Naive thymus-derived CD4-positive, alpha-beta T cell (primary cell): Measurements from ENCODE around the gene DEPDC5. TPM values are rescaled to one million over a fixed set of nuclear protein-coding genes. Genes with fewer than 3 reads are reported as not detected.

ENCODE experiments used
- ATAC-seq: fragments of 150-1000 bp; cut with Tn5 transposase; 2 replicates; pipeline ENCODE4 v1.10.0; 2021; ENCODE audit warnings: mild to moderate bottlenecking, moderate library complexity
- CTCF ChIA-PET: fragments of 350-600 bp; sonication (Branson Sonifier 250); formaldehyde crosslinking; loops from one replicate; lab custom pipeline; 2021; ENCODE audit warnings: antibody characterized with exemption; lab: Charles Lee
- POLR2A ChIA-PET: fragments of 350-600 bp; sonication (Branson Sonifier 250); formaldehyde crosslinking; loops from one replicate; lab custom pipeline; 2021; ENCODE audit warnings: antibody characterized with exemption, inconsistent platforms; lab: Charles Lee
- DNase-seq, 9 donors: peaks; one replicate each; pipeline versions ENCODE4 v3.0.0 to v3.0.0-alpha.2; 2020 to 2022; ENCODE audit warnings: mixed read lengths in 1 of 9
- H3K27ac ChIP-seq: one replicate; pipeline ENCODE4 v1.7.0; 2013; ENCODE audit warnings: mild to moderate bottlenecking, low read depth, low read length, moderate library complexity
- H3K27me3 ChIP-seq, 2 donors: one replicate each; pipeline ENCODE4 v1.7.0; 2013; ENCODE audit warnings: low read length in 2 of 2, mild to moderate bottlenecking in 2 of 2, moderate library complexity in 2 of 2; ENCODE audit not compliant: control insufficient read depth in 2 of 2, insufficient read depth in 2 of 2
- H3K36me3 ChIP-seq, 3 experiments: 1 replicate in 2 of 3; 2 replicates in 1 of 3; pipeline ENCODE4 v1.7.0; 2013; ENCODE audit warnings: low read length in 3 of 3, mild to moderate bottlenecking in 3 of 3, moderate library complexity in 1 of 3; ENCODE audit not compliant: insufficient read depth in 3 of 3, control insufficient read depth in 2 of 3
- H3K4me1 ChIP-seq, 2 donors: one replicate each; pipeline ENCODE4 v1.7.0; 2013; ENCODE audit warnings: low read length in 2 of 2, mild to moderate bottlenecking in 2 of 2, moderate library complexity in 1 of 2; ENCODE audit not compliant: control insufficient read depth in 2 of 2, insufficient read depth in 2 of 2
- H3K4me3 ChIP-seq: 2 replicates; pipeline ENCODE4 v1.7.0; 2013; ENCODE audit warnings: mild to moderate bottlenecking, low read length
- H3K9me3 ChIP-seq, 3 experiments: 1 replicate in 2 of 3; 2 replicates in 1 of 3; pipeline ENCODE4 v1.7.0; 2013; ENCODE audit warnings: low read length in 3 of 3; ENCODE audit not compliant: control insufficient read depth in 2 of 3
- H3K27ac Mint-ChIP-seq, 9 donors: one replicate each; pipeline ENCODE4 v1.8.0; 2020 to 2022; ENCODE audit warnings: mixed read lengths in 9 of 9, mild to moderate bottlenecking in 8 of 9, moderate library complexity in 5 of 9, inconsistent platforms in 2 of 9
- H3K27me3 Mint-ChIP-seq, 5 donors: one replicate each; pipeline ENCODE4 v1.8.0; 2021 to 2022; ENCODE audit warnings: mixed read lengths in 5 of 5, mild to moderate bottlenecking in 1 of 5
- H3K36me3 Mint-ChIP-seq, 5 donors: one replicate each; pipeline ENCODE4 v1.8.0; 2020 to 2022; ENCODE audit warnings: mixed read lengths in 5 of 5, mild to moderate bottlenecking in 3 of 5, inconsistent platforms in 1 of 5
- H3K4me1 Mint-ChIP-seq, 7 donors: one replicate each; pipeline ENCODE4 v1.8.0; 2020 to 2022; ENCODE audit warnings: mixed read lengths in 7 of 7, mild to moderate bottlenecking in 3 of 7, inconsistent platforms in 1 of 7
- H3K4me3 Mint-ChIP-seq, 10 donors: one replicate each; pipeline ENCODE4 v1.8.0; 2020 to 2022; ENCODE audit warnings: mild to moderate bottlenecking in 10 of 10, mixed read lengths in 10 of 10, moderate library complexity in 6 of 10, inconsistent platforms in 2 of 10
- H3K9me3 Mint-ChIP-seq, 11 donors: one replicate each; pipeline ENCODE4 v1.8.0; 2020 to 2022; ENCODE audit warnings: mixed read lengths in 11 of 11, mild to moderate bottlenecking in 4 of 11, inconsistent platforms in 1 of 11, moderate library complexity in 1 of 11
- intact Hi-C, 2 donors: fragments of 100-400 bp; cut with micrococcal nuclease; formaldehyde crosslinking; loops; one replicate each; pipeline ENCODE4 v1.15.1; 2023
- polyA plus RNA-seq, 2 donors: library from polyadenylated mRNA; unstranded; fragments of 300-500 nt; fragmentation: Illumina TruSeq; gene quantifications; one replicate each; pipeline ENCODE4 v1.2.3, GENCODE V29; 2021
- total RNA-seq, 6 experiments: library from RNA in 5 of 6; stranded (reverse) in 5 of 6; gene quantifications; 1 replicate in 5 of 6; 2 replicates in 1 of 6; pipeline ENCODE4 v1.2.3 and lab custom pipeline; 2021 to 2026

Gene DEPDC5
- total and polyA plus RNA-seq, 7 experiments from 2014 or later, result 5.7 to 54.1 (median 43.8) TPM

DNA sequence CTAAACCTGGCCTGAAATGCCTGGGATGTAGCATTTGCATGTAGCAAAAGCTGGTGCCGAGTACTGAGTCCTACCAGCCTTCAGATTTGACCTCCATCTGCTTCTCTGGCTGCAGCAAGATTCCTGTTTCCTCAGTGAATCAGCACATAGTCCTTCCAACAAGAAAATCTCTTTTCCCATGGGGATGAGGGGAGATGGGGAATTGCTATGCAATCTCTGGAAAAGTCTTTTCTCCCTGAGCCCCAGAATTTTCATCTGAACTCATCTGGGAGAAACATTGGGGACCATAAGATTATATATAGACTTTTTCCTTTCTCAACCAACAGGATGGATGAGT is 158.6 kb downstream of the DEPDC5 start:
- Histone ChIP-seq H3K27me3 (no peaks in the 10 kb centered on the region), H3K4me3 (no peak overlapping the region), H3K27ac (no peak overlapping the region), H3K9me3 (no peaks in the 10 kb centered on the region), H3K4me1 (no peaks in the 10 kb centered on the region), H3K36me3 (no peaks in the 10 kb centered on the region)
- DNase-seq (no peak), ATAC-seq (no peak)
- POLR2A ChIA-PET, result no interaction called here
- Mint-ChIP-seq H3K27me3 (no peaks in the 10 kb centered on the region), H3K36me3 (peaks cover 0 to 13% (median 9%) of the 10 kb centered on the region in 5 donors), H3K27ac (no peak overlapping the region), H3K9me3 (no peaks in the 10 kb centered on the region), H3K4me1 (peaks cover 0 to 7% (median 0%) of the 10 kb centered on the region in 7 donors), H3K4me3 (no peak overlapping the region)
- intact Hi-C loops, result loop anchor here in 1 of 2 donors (5.0 kb wide), 1 partner anchor 35 kb away; no protein-coding TSS in a partner anchor
- CTCF ChIA-PET, result no interaction called here

DNA sequence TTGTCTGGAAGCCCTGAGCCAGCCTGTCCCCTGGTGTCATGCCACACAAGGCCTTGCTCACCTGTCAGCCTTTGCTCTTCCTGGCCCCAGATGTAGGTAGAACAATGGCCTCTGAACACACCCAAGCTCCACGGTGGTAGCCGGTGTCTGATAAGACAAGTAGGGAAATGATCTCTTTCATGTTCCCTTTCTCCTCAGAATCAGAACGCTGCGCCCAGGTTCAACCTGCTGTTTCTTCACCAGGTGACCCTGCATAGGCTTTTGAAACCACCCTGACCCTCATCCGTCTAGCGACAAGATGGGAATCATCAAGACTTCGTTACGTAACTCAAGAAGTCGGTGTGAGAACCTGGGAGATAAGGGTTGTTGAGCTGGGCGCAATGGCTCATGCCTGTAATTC is 161.8 kb downstream of the DEPDC5 start:
- H3K4me1 ChIP-seq, result no peaks in the 10 kb centered on the region
- Mint-ChIP-seq H3K27me3 (no peaks in the 10 kb centered on the region), H3K36me3 (no peaks in the 10 kb centered on the region), H3K4me1 (peaks cover 0 to 11% (median 0%) of the 10 kb centered on the region in 7 donors), H3K27ac (no peak overlapping the region), H3K4me3 (no peak overlapping the region), H3K9me3 (no peaks in the 10 kb centered on the region)
- intact Hi-C loops, result no loop called here
- DNase-seq, result no peak
- ChIA-PET POLR2A (no interaction called here), CTCF (no interaction called here)
- H3K4me3 ChIP-seq, result no peak overlapping the region
- H3K27ac ChIP-seq, result no peak overlapping the region
- no peaks in the 10 kb centered on the region for H3K27me3 ChIP-seq
- ATAC-seq, result no peak
- no peaks in the 10 kb centered on the region for H3K9me3 ChIP-seq
- H3K36me3 ChIP-seq, result no peaks in the 10 kb centered on the region

DNA sequence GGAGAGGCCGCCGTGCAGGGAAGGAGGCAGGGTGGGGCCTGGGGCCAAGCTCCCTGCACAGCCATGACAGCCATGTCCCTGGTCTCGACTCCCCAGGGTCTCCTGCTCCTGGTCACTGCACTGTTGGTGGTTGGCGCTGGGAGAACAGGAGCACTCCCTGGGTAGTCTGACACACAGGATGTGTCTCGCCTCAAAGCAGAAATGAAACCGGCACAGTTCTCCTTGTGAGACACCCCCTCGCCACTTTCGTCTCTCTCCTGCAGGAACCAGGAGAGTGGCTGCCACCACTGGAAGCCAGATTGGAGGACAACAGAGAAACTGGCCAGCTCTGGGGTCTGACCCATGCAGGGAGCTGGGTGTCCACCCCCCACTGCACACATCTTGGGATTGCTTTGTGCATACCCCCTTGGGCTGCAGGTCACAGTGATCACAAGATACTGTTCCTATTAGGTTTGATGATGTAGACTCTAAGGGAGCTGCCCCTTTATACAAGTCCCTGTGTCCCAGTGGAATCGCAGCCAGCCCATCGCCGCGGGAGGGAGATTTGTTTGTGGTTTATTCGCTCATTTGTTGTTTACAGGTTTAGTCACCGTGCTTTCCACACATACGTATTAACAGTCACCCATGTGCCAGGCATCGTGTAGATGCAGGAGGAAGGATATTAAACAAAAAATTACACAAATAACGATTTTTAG is 163.6 kb downstream of the DEPDC5 start:
- DNase-seq (no peak), ATAC-seq (peak; percentile 84)
- Histone ChIP-seq H3K27me3 (no peaks in the 10 kb centered on the region), H3K27ac (no peak overlapping the region), H3K36me3 (no peaks in the 10 kb centered on the region), H3K9me3 (no peaks in the 10 kb centered on the region), H3K4me3 (no peak overlapping the region), H3K4me1 (no peaks in the 10 kb centered on the region)
- H3K27ac Mint-ChIP-seq, result peak overlapping the region in 1 of 9 donors; percentile 2
- peaks cover 0 to 11% (median 0%) of the 10 kb centered on the region in 7 donors for H3K4me1 Mint-ChIP-seq
- intact Hi-C loops, result no loop called here
- no peaks in the 10 kb centered on the region for H3K27me3 Mint-ChIP-seq
- ChIA-PET CTCF (no interaction called here), POLR2A (no interaction called here)
- H3K36me3 Mint-ChIP-seq, result no peaks in the 10 kb centered on the region
- H3K9me3 Mint-ChIP-seq, result no peaks in the 10 kb centered on the region
- peak overlapping the region in 1 of 10 donors; percentile 4 for H3K4me3 Mint-ChIP-seq

DNA sequence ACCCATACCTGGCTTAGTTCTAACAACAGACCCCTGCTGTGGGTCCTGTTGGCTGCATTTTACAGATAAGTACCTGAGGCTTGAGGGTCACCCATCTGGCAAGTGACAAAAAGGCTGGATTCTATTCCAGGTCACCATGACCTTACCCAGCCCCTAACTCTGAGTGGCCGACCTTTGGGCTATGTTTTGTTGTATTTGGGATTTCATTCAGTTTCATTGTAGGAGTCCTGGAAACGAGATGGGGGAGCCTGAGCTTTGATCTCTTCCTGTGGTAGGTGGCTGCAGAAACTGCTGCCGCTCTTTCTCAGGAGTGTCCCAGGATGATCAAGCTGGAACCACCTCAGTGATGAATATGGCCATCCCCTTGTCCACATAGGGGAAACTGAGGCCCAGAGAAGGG is 165.9 kb downstream of the DEPDC5 start:
- no peaks in the 10 kb centered on the region for H3K9me3 ChIP-seq
- peaks cover 0 to 20% (median 0%) of the 10 kb centered on the region in 7 donors for H3K4me1 Mint-ChIP-seq
- DNase-seq (no peak), ATAC-seq (no peak)
- no peaks in the 10 kb centered on the region for H3K9me3 Mint-ChIP-seq
- no peak overlapping the region for H3K27ac ChIP-seq
- no peaks in the 10 kb centered on the region for H3K4me1 ChIP-seq
- intact Hi-C loops, result no loop called here
- peaks cover 0 to 5% (median 0%) of the 10 kb centered on the region in 5 donors for H3K27me3 Mint-ChIP-seq
- no peak overlapping the region for H3K4me3 ChIP-seq
- no peak overlapping the region for H3K27ac Mint-ChIP-seq
- no peaks in the 10 kb centered on the region for H3K36me3 Mint-ChIP-seq
- no peaks in the 10 kb centered on the region for H3K27me3 ChIP-seq
- no peak overlapping the region for H3K4me3 Mint-ChIP-seq
- no peaks in the 10 kb centered on the region for H3K36me3 ChIP-seq
- ChIA-PET CTCF (no interaction called here), POLR2A (no interaction called here)

DNA sequence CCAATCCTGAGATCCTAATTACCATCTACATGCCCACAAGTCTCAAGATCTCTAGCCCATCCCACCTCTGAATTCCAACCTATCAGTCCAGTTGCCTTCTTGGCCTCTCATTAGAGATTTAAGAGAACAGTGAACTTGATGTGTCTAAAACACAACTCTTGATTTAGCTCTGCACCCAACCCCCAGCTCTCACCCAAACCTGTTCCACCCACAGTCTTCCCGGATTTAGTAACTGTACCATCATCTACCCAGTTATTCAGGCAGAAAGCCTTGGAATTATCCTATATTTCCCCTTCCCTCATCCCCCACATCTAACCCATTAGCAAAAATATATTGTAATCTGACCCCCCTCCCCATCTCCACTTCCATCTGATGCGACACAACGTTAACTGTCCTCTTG is 166.5 kb downstream of the DEPDC5 start:
- intact Hi-C loops, result no loop called here

DNA sequence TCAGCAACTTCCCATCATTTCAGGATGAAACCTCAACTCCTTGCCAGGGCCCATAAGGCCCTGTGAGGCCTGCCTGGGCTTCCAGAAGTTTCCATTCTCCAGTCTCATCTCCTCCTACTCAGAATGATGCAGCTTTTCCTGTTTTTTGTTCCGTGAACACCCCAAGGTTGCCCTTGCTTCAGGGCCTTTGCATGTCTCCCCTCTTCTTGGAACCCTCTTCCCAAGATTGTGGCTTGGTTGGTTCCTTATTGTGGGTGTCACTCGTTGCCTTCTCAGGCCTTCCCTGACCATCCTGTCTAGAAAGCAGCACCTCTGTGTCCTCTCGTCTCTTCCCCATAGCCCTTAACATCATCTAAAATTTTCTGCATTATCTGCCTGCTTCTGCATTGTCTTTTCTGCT is 167.3 kb downstream of the DEPDC5 start:
- POLR2A ChIA-PET, result no interaction called here
- Mint-ChIP-seq H3K4me3 (no peak overlapping the region), H3K4me1 (peaks cover 0 to 21% (median 0%) of the 10 kb centered on the region in 7 donors), H3K9me3 (peaks cover 0 to 4% (median 0%) of the 10 kb centered on the region in 11 donors), H3K27ac (no peak overlapping the region), H3K36me3 (peaks cover 0 to 4% (median 0%) of the 10 kb centered on the region in 5 donors), H3K27me3 (peaks cover 7 to 17% (median 10%) of the 10 kb centered on the region in 5 donors)
- ATAC-seq, result no peak
- no peak overlapping the region for H3K4me3 ChIP-seq
- H3K9me3 ChIP-seq, result no peaks in the 10 kb centered on the region
- H3K27ac ChIP-seq, result no peak overlapping the region
- no peak for DNase-seq
- intact Hi-C loops, result no loop called here
- no peaks in the 10 kb centered on the region for H3K27me3 ChIP-seq
- no peaks in the 10 kb centered on the region for H3K36me3 ChIP-seq
- H3K4me1 ChIP-seq, result no peaks in the 10 kb centered on the region
- CTCF ChIA-PET, result no interaction called here

More for the DNA sequence above, 166.5 kb downstream of the DEPDC5 start:
- H3K4me1 Mint-ChIP-seq, result peaks cover 0 to 20% (median 0%) of the 10 kb centered on the region in 7 donors
- POLR2A ChIA-PET, result no interaction called here
- no peak overlapping the region for H3K27ac ChIP-seq
- no peaks in the 10 kb centered on the region for H3K4me1 ChIP-seq
- H3K36me3 ChIP-seq, result no peaks in the 10 kb centered on the region
- no peak overlapping the region for H3K4me3 ChIP-seq
- ATAC-seq (no peak), DNase-seq (no peak)
- H3K27ac Mint-ChIP-seq, result no peak overlapping the region
- CTCF ChIA-PET, result no interaction called here
- peaks cover 0 to 1% (median 0%) of the 10 kb centered on the region in 11 donors for H3K9me3 Mint-ChIP-seq
- no peaks in the 10 kb centered on the region for H3K27me3 ChIP-seq
- H3K27me3 Mint-ChIP-seq, result peaks cover 2 to 10% (median 4%) of the 10 kb centered on the region in 5 donors
- H3K4me3 Mint-ChIP-seq, result no peak overlapping the region
- no peaks in the 10 kb centered on the region for H3K9me3 ChIP-seq
- H3K36me3 Mint-ChIP-seq, result no peaks in the 10 kb centered on the region

DNA sequence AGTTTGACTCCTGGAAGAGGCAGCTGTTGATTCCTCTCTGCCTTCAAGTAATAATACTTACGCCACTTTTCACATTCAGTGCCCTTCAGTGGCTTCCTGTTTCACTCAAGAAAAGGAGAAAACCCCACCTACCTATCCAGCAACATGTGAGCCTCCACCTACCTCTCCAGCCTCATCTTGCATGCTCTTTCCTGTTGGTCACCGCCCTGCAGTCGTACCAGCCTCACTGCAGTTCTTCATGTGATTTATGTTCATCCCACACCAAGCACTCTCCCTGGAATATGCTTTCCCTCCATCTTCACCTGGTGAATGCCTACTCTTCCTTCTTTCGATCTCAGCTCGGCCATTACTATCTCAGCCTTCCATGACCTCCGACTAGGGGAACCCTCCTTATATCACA is 168.7 kb downstream of the DEPDC5 start:
- no peak overlapping the region for H3K27ac Mint-ChIP-seq
- Histone ChIP-seq H3K9me3 (no peaks in the 10 kb centered on the region), H3K4me1 (no peaks in the 10 kb centered on the region), H3K27ac (no peak overlapping the region), H3K27me3 (no peaks in the 10 kb centered on the region), H3K4me3 (no peak overlapping the region), H3K36me3 (no peaks in the 10 kb centered on the region)
- H3K36me3 Mint-ChIP-seq, result peaks cover 0 to 4% (median 0%) of the 10 kb centered on the region in 5 donors
- no peak for DNase-seq
- no peak for ATAC-seq
- ChIA-PET CTCF (interaction anchor here (0.6 to 1.1 kb wide), 2 partner anchors 257 to 398 kb away, joined by 3 to 4 read pairs; no protein-coding TSS in a partner anchor), POLR2A (no interaction called here)
- intact Hi-C loops, result no loop called here
- peaks cover 0 to 21% (median 0%) of the 10 kb centered on the region in 7 donors for H3K4me1 Mint-ChIP-seq
- H3K9me3 Mint-ChIP-seq, result peaks cover 0 to 4% (median 0%) of the 10 kb centered on the region in 11 donors
- H3K27me3 Mint-ChIP-seq, result peaks cover 7 to 22% (median 10%) of the 10 kb centered on the region in 5 donors
- no peak overlapping the region for H3K4me3 Mint-ChIP-seq
